Uterus (tissue), 2 donors: ENCODE results near the gene MTMR12.

ENCODE experiments used
- CTCF ChIP-seq, 4 experiments: fragments of 200-600 bp in 2 of 4; fragments of 450-650 bp in 2 of 4; sonication (generic) in 2 of 4; IDR thresholded peaks; one replicate each; pipeline ENCODE4 v1.5.1; 2016 to 2019; ENCODE audit warnings: antibody characterized with exemption in 4 of 4, mild to moderate bottlenecking in 2 of 4, moderate library complexity in 1 of 4
- POLR2A ChIP-seq, 2 donors: fragments of 450-650 bp; IDR thresholded peaks; one replicate each; pipeline ENCODE4 v1.6.1; 2016; ENCODE audit warnings: antibody characterized with exemption in 2 of 2, mild to moderate bottlenecking in 1 of 2, moderate library complexity in 1 of 2

- TF ChIP-seq POLR2A (IDR thresholded peaks at IDR 0.05) (no peak), CTCF (IDR thresholded peaks at IDR 0.05) (no peak)
Observed at GRCh38 chr5:32342656-32343055, 29.9 kb upstream of the MTMR12 start.
